ENCODE data around the gene SULT2A1. TPM values are rescaled to one million over a fixed set of nuclear protein-coding genes. Genes with fewer than 3 reads are reported as not detected.
"Not testable (repeated sequence)": the region's sequence is repeated elsewhere in the genome, so short reads cannot be mapped to it uniquely, and the experiment has no call there.

Gene SULT2A1, protein sequence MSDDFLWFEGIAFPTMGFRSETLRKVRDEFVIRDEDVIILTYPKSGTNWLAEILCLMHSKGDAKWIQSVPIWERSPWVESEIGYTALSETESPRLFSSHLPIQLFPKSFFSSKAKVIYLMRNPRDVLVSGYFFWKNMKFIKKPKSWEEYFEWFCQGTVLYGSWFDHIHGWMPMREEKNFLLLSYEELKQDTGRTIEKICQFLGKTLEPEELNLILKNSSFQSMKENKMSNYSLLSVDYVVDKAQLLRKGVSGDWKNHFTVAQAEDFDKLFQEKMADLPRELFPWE
- total RNA-seq (2021; ENCODE audit: unreplicated experiment): 0.27 TPM
- not detected in 2 replicates for polyA plus RNA-seq (2012)
- Bru-seq, nascent RNA: percentile 5 among the genes with signal in this experiment
- not detected for BruChase-seq, experiment 1, labeled RNA remaining after a 6-hour chase
- not detected for BruChase-seq, experiment 2, labeled RNA remaining after a 2-hour chase
- long read RNA-seq: 0 reads

DNA sequence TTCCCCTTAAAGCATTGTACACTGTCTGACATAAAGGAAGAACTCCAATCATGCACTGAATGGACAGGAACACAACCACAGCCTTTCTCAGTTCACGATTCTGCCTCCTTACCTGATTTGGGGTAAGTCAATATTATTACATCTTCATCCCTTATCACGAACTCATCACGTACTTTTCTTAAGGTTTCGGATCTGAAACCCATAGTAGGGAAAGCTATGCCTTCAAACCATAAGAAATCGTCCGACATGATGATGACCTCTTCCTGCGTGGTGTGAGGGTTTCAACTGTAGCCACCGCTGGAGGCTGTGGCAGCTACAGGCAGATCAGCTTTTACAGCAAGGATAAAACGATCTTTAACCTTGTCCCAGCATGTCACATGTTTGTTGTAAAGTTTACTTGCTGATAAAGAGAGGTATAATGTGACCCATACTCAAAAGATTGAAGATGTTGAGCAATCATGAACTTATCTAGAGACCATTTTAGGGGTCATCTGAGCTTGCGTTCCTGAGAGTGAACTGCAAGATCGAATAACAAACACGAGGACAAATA lies at the start of gene SULT2A1:
Gene SULT2A1 (minus strand): TSS at position 306 of the 550 bp plus-strand sequence. CDS start 58 bp downstream, at position 248.
- ChIA-PET CTCF (no interaction called here), POLR2A (no interaction called here), RAD21 (ENCODE audit: low non-redundant PET in 1 of 2, low total read pairs in 2 of 2, uncharacterized antibody in 2 of 2, unreplicated experiment in 2 of 2) (no interaction called here)
- Histone ChIP-seq H3K9me3 (ENCODE audit: control insufficient read depth in 1 of 2, insufficient read depth in 1 of 2, low read depth in 1 of 2, low read length in 2 of 2) (no peaks in the 10 kb centered on the region), H3K27ac (ENCODE audit: low read depth, low read length) (no peak within 1 kb of the TSS), H3K79me2 (ENCODE audit: insufficient read depth, low read length) (no peaks in the 10 kb centered on the region), H2AFZ (ENCODE audit: low read depth, low read length, poor library complexity, severe bottlenecking) (no peak within 1 kb of the TSS), H3K4me2 (ENCODE audit: low read length) (no peak within 1 kb of the TSS), H3K27me3 (ENCODE audit: insufficient read depth, low read length) (no peaks in the 10 kb centered on the region), H4K20me1 (ENCODE audit: insufficient read depth) (no peaks in the 10 kb centered on the region), H3K9me2 (ENCODE audit: insufficient read depth) (no peaks in the 10 kb centered on the region), H3K36me3 (ENCODE audit: control insufficient read depth in 1 of 2, insufficient read depth in 2 of 2, low read length in 2 of 2) (no peaks in the 10 kb centered on the region), H3K4me3 (replicated peaks in 1 of 2; ENCODE audit: low read depth in 1 of 2, low read length in 2 of 2) (no peak within 1 kb of the TSS), H3K4me1 (ENCODE audit: control insufficient read depth in 1 of 2, insufficient read depth in 2 of 2, low read length in 2 of 2) (no peaks in the 10 kb centered on the region), H3K9ac (ENCODE audit: low read length) (no peak within 1 kb of the TSS)
- no peak for ATAC-seq
- TF ChIP-seq ZFX (IDR thresholded peaks at IDR 0.05) (no peak), TCF7L2 (IDR thresholded peaks at IDR 0.05; ENCODE audit: borderline replicate concordance, extremely low read depth, insufficient read depth, insufficient read length) (no peak), SP1 (IDR thresholded peaks at IDR 0.05; ENCODE audit: low read depth) (no peak)
- BruUV-seq (replicated peaks): no TSS peak
- DNase-seq (ENCODE audit: low read depth, low spot score): no peak
- intact Hi-C loops (cut with micrococcal nuclease): no loop called here

DNA sequence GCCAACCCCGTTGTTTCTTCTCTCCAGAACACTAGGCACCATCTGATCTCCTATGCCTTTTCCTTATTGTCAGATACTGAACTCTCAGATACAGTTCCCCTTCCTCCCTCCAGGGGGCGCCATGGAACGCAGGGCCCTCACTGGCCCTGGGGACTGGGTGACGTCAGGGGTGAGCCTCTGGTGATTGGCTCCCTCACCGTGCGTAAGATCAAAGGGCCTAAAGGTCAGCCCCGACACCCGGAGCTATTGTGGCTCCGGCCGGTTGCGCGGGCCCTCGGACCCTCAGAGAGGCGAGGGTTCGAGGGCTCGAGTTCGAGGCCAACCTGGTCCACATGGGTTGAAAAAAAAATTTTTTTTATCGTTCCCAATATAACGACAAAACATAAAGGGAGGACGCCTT lies 42.5 kb upstream of the SULT2A1 start:
- H3K27ac ChIP-seq (ENCODE audit: low read depth, low read length); H3K4me2 ChIP-seq (ENCODE audit: low read length); H3K36me3 ChIP-seq (ENCODE audit: control insufficient read depth in 1 of 2, insufficient read depth in 2 of 2, low read length in 2 of 2); H3K4me1 ChIP-seq (ENCODE audit: control insufficient read depth in 1 of 2, insufficient read depth in 2 of 2, low read length in 2 of 2); BruUV-seq (replicated peaks); ATAC-seq; H3K9me2 ChIP-seq (ENCODE audit: insufficient read depth); DNase-seq (ENCODE audit: low read depth, low spot score); CTCF ChIA-PET; H3K4me3 ChIP-seq (replicated peaks in 1 of 2; ENCODE audit: low read depth in 1 of 2, low read length in 2 of 2); H4K20me1 ChIP-seq (ENCODE audit: insufficient read depth); POLR2A ChIA-PET; H3K27me3 ChIP-seq (ENCODE audit: insufficient read depth, low read length); H3K9me3 ChIP-seq (ENCODE audit: control insufficient read depth in 1 of 2, insufficient read depth in 1 of 2, low read depth in 1 of 2, low read length in 2 of 2); H3K9ac ChIP-seq (ENCODE audit: low read length); H2AFZ ChIP-seq (ENCODE audit: low read depth, low read length, poor library complexity, severe bottlenecking); intact Hi-C loops (cut with micrococcal nuclease); RAD21 ChIA-PET (ENCODE audit: low non-redundant PET in 1 of 2, low total read pairs in 2 of 2, uncharacterized antibody in 2 of 2, unreplicated experiment in 2 of 2); H3K79me2 ChIP-seq (ENCODE audit: insufficient read depth, low read length): not testable (repeated sequence)
